Measurements from ENCODE around the gene HECTD4. TPM values are rescaled to one million over a fixed set of nuclear protein-coding genes. Genes with fewer than 3 reads are reported as not detected.
"Not testable (repeated sequence)": the region's sequence is repeated elsewhere in the genome, so short reads cannot be mapped to it uniquely, and the experiment has no call there.

The HECTD4 gene
- total RNA-seq, 1 experiment from 2014 or later, result 4.0 TPM

DNA sequence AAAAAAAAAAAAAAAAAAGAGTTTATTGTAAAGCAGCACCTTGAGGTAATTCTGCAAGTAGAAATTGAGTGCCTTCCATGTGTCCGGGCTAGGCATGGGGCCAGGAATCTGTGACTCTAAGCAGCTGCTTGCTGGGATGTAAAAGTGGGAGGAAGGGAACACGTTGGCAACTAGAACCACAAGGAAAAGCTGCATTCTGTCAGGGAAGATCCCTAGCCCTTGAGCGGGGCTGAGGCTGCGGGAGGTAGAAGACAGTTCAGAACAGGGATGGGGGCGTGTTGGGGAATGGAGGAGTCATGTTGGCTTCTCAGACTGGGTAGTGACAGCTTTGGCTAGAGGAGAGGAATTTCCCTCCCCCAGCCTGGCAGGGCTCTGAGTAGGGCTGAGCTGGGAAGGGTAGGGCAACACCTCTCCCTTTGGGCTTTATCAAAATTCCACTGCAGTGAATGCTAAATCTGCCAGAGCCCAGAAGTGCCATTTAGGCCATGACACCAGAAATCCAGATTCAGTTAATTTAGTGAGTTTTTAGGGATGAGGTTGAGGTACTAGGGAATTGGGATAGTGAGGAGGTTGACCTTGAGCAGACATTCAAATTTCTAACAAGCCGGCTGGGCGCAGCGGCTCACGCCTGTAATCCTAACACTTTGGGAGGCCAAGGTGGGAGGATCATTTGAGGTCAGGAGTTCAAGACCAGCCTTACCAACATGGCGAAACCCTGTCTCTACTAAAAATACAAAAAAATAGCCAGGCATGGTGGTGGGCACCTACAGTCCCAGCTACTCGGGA is 260.3 kb downstream of the HECTD4 start:
- DNase-seq (ENCODE audit: low spot score), result peak; percentile 94

DNA sequence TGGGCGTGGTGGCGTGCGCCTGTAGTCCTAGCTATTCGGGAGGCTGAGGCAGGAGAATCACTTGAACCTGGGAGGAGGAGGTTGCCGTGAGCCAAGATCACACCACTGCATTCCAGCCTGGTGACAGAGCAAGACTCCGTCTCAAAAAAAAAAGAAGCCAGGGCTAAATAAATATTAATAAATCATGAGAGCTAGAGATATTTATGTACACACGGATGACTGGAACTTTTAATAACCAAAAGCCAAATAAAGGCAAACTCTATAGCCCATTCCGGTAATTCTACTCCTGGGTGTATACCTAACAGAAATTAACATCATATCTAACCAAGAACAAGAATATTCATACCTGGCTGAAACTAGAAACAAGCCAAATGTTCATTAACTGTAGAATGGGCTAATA is 264.5 kb downstream of the HECTD4 start:
- no peak for DNase-seq (ENCODE audit: low spot score)

DNA sequence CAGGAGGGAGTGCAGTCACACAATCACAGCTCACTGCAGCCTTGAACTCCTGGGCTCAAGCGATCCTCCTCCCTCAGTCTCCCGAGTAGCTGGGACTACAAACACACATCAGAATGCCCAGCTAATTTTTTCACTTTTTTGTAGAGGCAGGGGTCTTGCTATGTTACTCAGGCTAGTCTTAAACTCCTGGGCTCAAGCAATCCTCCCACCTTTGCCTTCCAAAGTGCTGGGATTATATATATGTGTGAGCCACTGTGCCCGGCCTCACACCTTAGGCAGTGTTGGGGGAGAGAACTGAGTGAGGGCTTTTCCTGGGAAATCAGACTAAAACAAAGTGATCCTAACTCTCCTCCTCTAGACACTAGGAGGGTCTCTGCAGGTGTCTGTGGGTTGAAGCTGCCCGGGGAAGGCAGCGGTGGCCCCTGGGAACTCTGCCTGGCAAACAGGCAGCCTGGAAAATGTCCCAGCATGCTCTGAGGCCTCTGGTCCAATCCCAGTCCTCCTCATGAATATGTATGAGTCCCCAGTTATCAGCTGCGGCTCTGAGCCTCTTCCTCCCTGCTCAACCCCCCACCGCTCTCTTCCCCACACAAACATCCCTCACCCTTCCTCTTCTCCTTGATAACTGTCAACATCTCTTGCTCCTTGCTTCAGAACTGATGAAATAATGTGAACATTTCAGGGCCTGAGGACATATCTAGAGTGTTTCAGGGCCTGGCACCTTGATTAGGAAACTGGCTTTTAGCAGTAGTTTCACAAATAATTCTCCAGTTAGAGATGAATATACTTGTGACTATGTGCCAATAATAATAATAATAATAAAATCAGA is 265.8 kb downstream of the HECTD4 start:
- peak; percentile 30 for DNase-seq (ENCODE audit: low spot score)

DNA sequence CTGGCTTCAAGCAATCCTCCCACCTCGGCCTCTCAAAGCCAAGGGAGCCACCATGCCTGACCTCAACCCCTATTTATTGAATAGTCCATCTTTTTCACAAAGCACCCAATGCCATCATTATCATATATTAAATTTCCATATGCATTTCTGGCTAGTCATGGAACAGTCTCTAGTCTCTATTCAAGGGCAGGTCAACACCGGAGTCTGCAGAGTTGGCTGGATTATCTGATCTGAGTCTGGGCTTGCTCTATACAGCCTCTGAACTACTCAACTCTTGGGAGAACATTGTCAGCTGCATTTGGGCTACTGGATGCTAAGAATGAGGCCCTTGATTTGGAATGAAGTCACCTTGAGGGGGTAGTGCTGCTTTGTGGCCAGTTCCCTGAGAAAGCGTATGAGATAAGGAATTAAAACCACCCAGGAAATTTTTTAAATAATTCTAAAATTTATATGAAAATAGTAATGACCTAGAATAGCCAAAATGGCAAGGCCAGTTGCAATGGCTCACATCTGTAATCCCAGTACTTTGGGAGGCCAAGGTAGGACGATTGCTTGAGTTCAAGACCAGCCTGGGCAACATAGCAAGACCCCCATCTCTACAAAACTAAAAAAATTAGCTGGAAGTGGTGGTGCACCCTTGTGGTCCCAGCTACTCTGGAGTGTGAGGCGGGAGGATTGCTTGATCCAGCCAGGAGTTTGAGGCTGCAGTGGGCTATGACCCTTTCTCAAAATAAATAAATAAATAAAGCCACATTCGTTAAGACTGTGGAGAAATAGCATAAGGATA is 266.8 kb downstream of the HECTD4 start:
- DNase-seq (ENCODE audit: low spot score), result no peak

- no peak for DNase-seq (ENCODE audit: low spot score)
These were observed 269.7 kb downstream of the HECTD4 start for GRCh38 chr12:112112409-112113133.

DNA sequence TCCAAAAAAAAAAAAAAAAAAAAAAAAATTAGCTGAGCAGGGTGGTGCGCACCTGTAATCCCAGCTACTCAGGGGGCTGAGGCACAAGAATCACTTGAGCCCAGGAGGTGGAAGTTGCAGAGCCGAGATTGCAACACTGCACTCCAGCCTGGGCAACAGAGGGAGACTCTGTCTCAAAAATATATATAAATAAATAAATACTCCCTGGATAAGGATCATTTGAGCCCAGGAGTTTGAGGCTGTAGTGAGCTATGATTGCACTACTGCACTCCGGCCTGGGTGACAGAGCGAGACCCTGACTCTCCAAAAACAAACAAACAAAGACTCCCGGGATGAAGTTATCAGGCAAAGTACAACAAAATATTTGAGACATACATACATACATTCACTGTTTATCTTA is 270.3 kb downstream of the HECTD4 start:
- no peak for DNase-seq (ENCODE audit: low spot score)

DNA sequence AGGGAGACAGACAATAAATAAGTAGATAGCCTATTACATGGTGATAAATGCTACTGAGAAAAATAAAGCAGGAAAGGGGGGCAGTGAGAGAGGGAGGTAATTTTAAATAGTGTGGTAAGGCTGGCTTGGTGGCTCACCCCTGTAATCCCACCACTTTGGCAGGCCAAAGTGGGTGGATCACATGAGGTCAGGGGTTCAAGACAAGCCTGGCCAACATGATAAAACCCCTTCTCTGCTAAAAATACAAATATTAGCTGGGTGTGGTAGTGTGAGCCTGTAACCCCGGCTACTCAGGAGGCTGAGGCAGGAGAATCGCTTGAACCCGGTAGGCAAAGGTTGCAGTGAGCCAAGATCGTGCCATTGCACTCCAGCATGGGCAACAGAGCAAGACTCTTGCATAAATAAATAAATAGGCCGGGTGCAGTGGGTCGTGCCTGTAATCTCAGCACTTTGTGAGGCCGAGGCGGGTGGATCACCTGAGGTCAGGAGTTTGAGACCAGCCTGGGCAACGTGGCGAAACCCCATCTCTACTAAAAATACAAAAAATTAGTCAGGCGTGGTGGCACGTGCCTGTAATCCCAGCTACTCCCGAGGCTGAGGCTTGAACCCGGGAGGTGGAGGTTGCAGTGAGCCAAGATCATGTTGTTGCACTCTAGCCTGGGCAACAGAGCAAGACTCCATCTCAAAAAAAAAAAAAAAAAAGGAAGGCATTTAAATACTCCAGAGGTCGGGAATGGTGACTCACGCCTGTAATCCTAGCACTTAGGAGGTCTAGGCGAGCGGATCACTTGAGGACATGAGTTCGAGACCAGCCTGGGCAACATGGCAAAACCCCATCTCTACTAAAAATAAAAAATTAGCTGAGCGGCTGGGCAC is 271.2 kb downstream of the HECTD4 start:
- not testable (repeated sequence) for DNase-seq (ENCODE audit: low spot score)

Other genes with a start within 250 kb of the HECTD4 start
- 2,241 and 2,331 TPM in 2 replicates for gene RPL6, start 27.2 kb upstream of the HECTD4 start, total RNA-seq (2014; rRNA removed; shearing (Covaris generic))
- gene PTPN11, start 36.5 kb upstream of the HECTD4 start, total RNA-seq (2014; rRNA removed; shearing (Covaris generic)), result 61.2 and 63.9 TPM in 2 replicates

Measured in H4 (cell line).